Smooth muscle cell (in vitro differentiated cells): ENCODE results near the gene UGT1A10. TPM values are rescaled to one million over a fixed set of nuclear protein-coding genes. Genes with fewer than 3 reads are reported as not detected.

Source experiments
- DNase-seq: peaks from one replicate; lab custom pipeline; 2025; ENCODE audit not compliant: unreplicated experiment; lab: John Stamatoyannopoulos, UW
- H2AFZ ChIP-seq: fragments of 200-600 bp; sonication (generic); 2 replicates; pipeline ENCODE4 v1.6.0; 2016; ENCODE audit warnings: antibody characterized with exemption, low read depth, mild to moderate bottlenecking
- H3F3A ChIP-seq: fragments of 200-600 bp; sonication (generic); 2 replicates; pipeline ENCODE4 v1.6.0; 2017; ENCODE audit warnings: antibody characterized with exemption, low read depth
- H3K27ac ChIP-seq: fragments of 200-600 bp; sonication (generic); 2 replicates; pipeline ENCODE4 v1.5.1; 2016; ENCODE audit warnings: low read depth, mild to moderate bottlenecking
- H3K27me3 ChIP-seq: fragments of 200-600 bp; sonication (generic); 2 replicates; pipeline ENCODE4 v1.6.1; 2016; ENCODE audit warnings: low read depth, mild to moderate bottlenecking
- H3K36me3 ChIP-seq: fragments of 200-600 bp; sonication (generic); 2 replicates; pipeline ENCODE4 v1.5.1; 2016; ENCODE audit warnings: low read depth
- H3K4me1 ChIP-seq: fragments of 200-600 bp; sonication (generic); 2 replicates; pipeline ENCODE4 v1.5.1; 2016; ENCODE audit warnings: low read depth
- H3K4me2 ChIP-seq: fragments of 200-600 bp; sonication (generic); 2 replicates; pipeline ENCODE4 v1.6.0; 2016; ENCODE audit warnings: mild to moderate bottlenecking
- H3K4me3 ChIP-seq: fragments of 200-600 bp; sonication (generic); 2 replicates; pipeline ENCODE4 v1.5.1; 2016; ENCODE audit warnings: mild to moderate bottlenecking
- H3K79me2 ChIP-seq: fragments of 200-600 bp; sonication (generic); 2 replicates; pipeline ENCODE4 v1.6.0; 2016; ENCODE audit warnings: low read depth, mild to moderate bottlenecking
- H3K9ac ChIP-seq: fragments of 200-600 bp; sonication (generic); 2 replicates; pipeline ENCODE4 v1.6.0; 2016; ENCODE audit warnings: low read depth
- H3K9me3 ChIP-seq: fragments of 200-600 bp; sonication (generic); replicated peaks from 2 replicates; pipeline ENCODE4 v1.5.1; 2016; ENCODE audit warnings: low read depth
- H4K20me1 ChIP-seq: fragments of 200-600 bp; sonication (generic); 2 replicates; pipeline ENCODE4 v1.6.0; 2016; ENCODE audit warnings: low read depth
- CTCF ChIP-seq: fragments of 200-600 bp; sonication (generic); IDR thresholded peaks from 2 replicates; pipeline ENCODE4 v1.5.1; 2017; ENCODE audit warnings: borderline replicate concordance, mild to moderate bottlenecking, antibody characterized with exemption; ENCODE audit not compliant: insufficient read depth, poor library complexity, severe bottlenecking
- WGBS: methylation state at CpG from one replicate; pipeline ENCODE4 v1.1.7; 2016; ENCODE audit warnings: low lambda C conversion rate; 5-methylcytosine and 5-hydroxymethylcytosine counted together
- polyA plus RNA-seq: library from polyadenylated mRNA; unstranded; fragments of >200 nt; fragmentation: Nextera tagmentation; extraction: Ambion mirVana; gene quantifications from 2 replicates; pipeline ENCODE4 v1.2.1, GENCODE V29; 2016
- total RNA-seq: library from RNA; depleted of rRNA; stranded (reverse); fragments of >200 nt; gene quantifications from 2 replicates; pipeline ENCODE4 v1.2.3, GENCODE V29; 2014

The UGT1A10 gene
- total and polyA plus RNA-seq, 2 experiments from 2014 or later, result not detected

GRCh38 chr2:233772153-233772552 is 135.9 kb downstream of the UGT1A10 start:
- H3K9me3 ChIP-seq, result no peaks in the 10 kb centered on the region
- no peaks in the 10 kb centered on the region for H3K4me1 ChIP-seq
- H2AFZ ChIP-seq, result no peak overlapping the region
- no peak overlapping the region for H3K4me3 ChIP-seq
- no peak for DNase-seq
- no peaks in the 10 kb centered on the region for H3K36me3 ChIP-seq
- H3K27me3 ChIP-seq, result no peaks in the 10 kb centered on the region
- H3K9ac ChIP-seq, result no peak overlapping the region
- H3K27ac ChIP-seq, result no peak overlapping the region
- H3K4me2 ChIP-seq, result no peak overlapping the region
- H4K20me1 ChIP-seq, result no peaks in the 10 kb centered on the region
- WGBS, result 91% methylated on average over 16 of the region's 16 CpGs
- no peaks in the 10 kb centered on the region for H3F3A ChIP-seq
- H3K79me2 ChIP-seq, result no peaks in the 10 kb centered on the region
- TF ChIP-seq CTCF, result no peak

- Histone ChIP-seq H3K9me3 (no peaks in the 10 kb centered on the region), H3K4me1 (no peaks in the 10 kb centered on the region), H3F3A (no peaks in the 10 kb centered on the region), H2AFZ (no peak overlapping the region), H3K79me2 (no peaks in the 10 kb centered on the region), H3K27ac (no peak overlapping the region), H3K4me3 (no peak overlapping the region), H3K27me3 (no peaks in the 10 kb centered on the region), H3K4me2 (no peak overlapping the region), H3K9ac (no peak overlapping the region), H4K20me1 (no peaks in the 10 kb centered on the region), H3K36me3 (no peaks in the 10 kb centered on the region)
- DNase-seq, result no peak
- WGBS, result 79% methylated on average over 5 of the region's 5 CpGs
- no peak for TF ChIP-seq CTCF
These were observed 136.3 kb downstream of the UGT1A10 start for GRCh38 chr2:233772583-233772982.

- 89% methylated on average over 5 of the region's 5 CpGs for WGBS
- no peak overlapping the region for H3K4me3 ChIP-seq
These were observed 137.6 kb downstream of the UGT1A10 start for GRCh38 chr2:233773854-233774253.

More at GRCh38 chr2:233773854-233774253, 137.6 kb downstream of the UGT1A10 start:
- no peaks in the 10 kb centered on the region for H3K27me3 ChIP-seq
- H4K20me1 ChIP-seq, result no peaks in the 10 kb centered on the region
- H3K4me2 ChIP-seq, result no peak overlapping the region
- H3K79me2 ChIP-seq, result no peaks in the 10 kb centered on the region
- H3K36me3 ChIP-seq, result no peaks in the 10 kb centered on the region
- no peaks in the 10 kb centered on the region for H3K4me1 ChIP-seq
- H2AFZ ChIP-seq, result no peak overlapping the region
- no peaks in the 10 kb centered on the region for H3F3A ChIP-seq
- H3K9me3 ChIP-seq, result no peaks in the 10 kb centered on the region
- DNase-seq, result no peak
- H3K9ac ChIP-seq, result no peak overlapping the region
- no peak overlapping the region for H3K27ac ChIP-seq
- no peak for TF ChIP-seq CTCF
